OCI-LY3 (cell line): ENCODE data around the gene SULT1A1.
"Not testable (repeated sequence)": the region's sequence is repeated elsewhere in the genome, so short reads cannot be mapped to it uniquely, and the experiment has no call there.

Source experiments
- H2AFZ ChIP-seq: fragments of 200-600, 300-600 bp; shearing (Covaris generic); 2 replicates; pipeline ENCODE4 v1.6.0; 2014; ENCODE audit warnings: antibody characterized with exemption, low read depth, low read length
- H3K27ac ChIP-seq: fragments of 200-600, 300-600 bp; sonication (generic); 2 replicates; pipeline ENCODE4 v1.5.1; 2014; ENCODE audit warnings: mild to moderate bottlenecking, low read length, moderate library complexity, mixed read lengths
- H3K27me3 ChIP-seq: fragments of 200-600, 300-600 bp; sonication (generic); 2 replicates; pipeline ENCODE4 v1.6.1; 2014; ENCODE audit warnings: low read depth, low read length, mixed read lengths
- H3K36me3 ChIP-seq: fragments of 200-600, 300-600 bp; sonication (generic); replicated peaks from 2 replicates; pipeline ENCODE3; 2014; ENCODE audit warnings: low read depth, low read length, mixed read lengths
- H3K4me1 ChIP-seq: fragments of 300-600, 200-600 bp; sonication (generic); 2 replicates; pipeline ENCODE4 v1.6.1; 2014; ENCODE audit warnings: low read length, mixed read lengths
- H3K4me2 ChIP-seq: fragments of 200-600, 300-600 bp; sonication (generic); 2 replicates; pipeline ENCODE4 v1.6.1; 2014; ENCODE audit warnings: low read length, mixed read lengths
- H3K4me3 ChIP-seq: fragments of 300-600, 200-600 bp; sonication (generic); 2 replicates; pipeline ENCODE4 v1.5.1; 2014; ENCODE audit warnings: antibody characterized with exemption, mild to moderate bottlenecking, low read length, moderate library complexity
- H3K79me2 ChIP-seq: fragments of 300-600, 200-600 bp; shearing (Covaris generic); 2 replicates; pipeline ENCODE4 v1.6.1; 2014; ENCODE audit warnings: mild to moderate bottlenecking, low read length, mixed read lengths
- H3K9ac ChIP-seq: fragments of 300-600, 200-600 bp; shearing (Covaris generic); 2 replicates; pipeline ENCODE4 v1.6.0; 2014; ENCODE audit warnings: mild to moderate bottlenecking, low read length, moderate library complexity
- H3K9me3 ChIP-seq: fragments of 200-600, 300-600 bp; shearing (Covaris generic); 2 replicates; pipeline ENCODE4 v1.6.1; 2014; ENCODE audit warnings: low read length, mixed read lengths; ENCODE audit not compliant: insufficient read depth
- H4K20me1 ChIP-seq: fragments of 200-600, 300-600 bp; sonication (generic); 2 replicates; pipeline ENCODE4 v1.6.1; 2016; ENCODE audit warnings: low read length, mixed read lengths; ENCODE audit not compliant: insufficient read depth
- CTCF ChIP-seq: fragments of 200-600, 300-600 bp; sonication (generic); IDR thresholded peaks from 2 replicates; pipeline ENCODE4 v1.5.1; 2014; ENCODE audit warnings: antibody characterized with exemption, low read length, low read depth
- EZH2phosphoT487 ChIP-seq: fragments of 200-600 bp; shearing (Covaris generic); IDR thresholded peaks from 2 replicates; pipeline ENCODE4 v1.6.1; 2018; ENCODE audit warnings: antibody characterized with exemption, mixed run types, low read depth

The SULT1A1 gene

GRCh38 chr16:28610595-28611191, 849 bp upstream of the SULT1A1 start:
- TF ChIP-seq CTCF = no peak
- TF ChIP-seq EZH2phosphoT487 = no peak
- Histone ChIP-seq H3K9me3 (no peaks in the 10 kb centered on the region), H2AFZ (no peak overlapping the region), H3K27ac (no peak overlapping the region), H3K4me1 (no peaks in the 10 kb centered on the region), H3K36me3 (no peaks in the 10 kb centered on the region), H3K4me3 (no peak overlapping the region), H3K27me3 (no peaks in the 10 kb centered on the region), H3K79me2 (no peaks in the 10 kb centered on the region), H3K9ac (no peak overlapping the region), H3K4me2 (no peak overlapping the region), H4K20me1 (no peaks in the 10 kb centered on the region)

DNA sequence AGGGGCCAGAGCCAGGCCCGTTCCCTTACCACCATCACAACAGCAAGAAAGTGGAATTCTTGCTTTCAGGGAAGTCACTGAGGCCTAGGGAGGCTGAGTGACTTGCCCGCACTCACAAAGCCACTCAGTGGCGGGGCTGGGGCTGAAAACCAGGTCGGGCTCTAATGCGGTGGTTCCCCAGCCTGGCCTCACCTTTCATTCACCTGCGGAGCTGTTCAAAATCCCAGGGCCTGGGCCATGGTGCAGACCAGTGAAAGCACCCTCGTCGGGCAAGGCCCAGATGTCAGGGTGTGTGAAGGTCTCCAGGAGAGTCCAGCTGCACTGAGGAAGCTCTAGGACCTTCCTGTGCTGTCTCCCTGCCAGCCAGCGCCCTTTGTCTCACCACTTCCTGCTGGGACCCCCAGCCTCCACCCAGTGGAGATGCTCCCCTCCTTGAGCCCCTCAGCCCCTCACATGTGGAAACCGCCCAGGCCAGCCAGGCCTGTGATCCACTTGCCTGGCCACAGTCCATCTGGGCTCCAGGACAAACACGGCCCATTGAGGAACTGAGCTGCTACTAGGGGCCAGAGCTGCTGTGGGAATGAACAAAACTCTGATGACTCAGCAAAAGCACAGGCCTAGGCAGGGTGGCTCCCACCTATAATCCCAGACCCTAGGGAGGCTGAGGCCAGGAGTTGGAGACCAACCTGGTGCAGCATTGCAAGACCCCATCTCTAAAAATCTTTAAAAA, 812 bp downstream of the SULT1A1 start:
- not testable (repeated sequence) for H4K20me1 ChIP-seq, H3K79me2 ChIP-seq, H3K36me3 ChIP-seq, H3K27ac ChIP-seq, H3K4me2 ChIP-seq, H3K9me3 ChIP-seq, H3K9ac ChIP-seq, H3K27me3 ChIP-seq, H3K4me1 ChIP-seq, H2AFZ ChIP-seq, H3K4me3 ChIP-seq

DNA sequence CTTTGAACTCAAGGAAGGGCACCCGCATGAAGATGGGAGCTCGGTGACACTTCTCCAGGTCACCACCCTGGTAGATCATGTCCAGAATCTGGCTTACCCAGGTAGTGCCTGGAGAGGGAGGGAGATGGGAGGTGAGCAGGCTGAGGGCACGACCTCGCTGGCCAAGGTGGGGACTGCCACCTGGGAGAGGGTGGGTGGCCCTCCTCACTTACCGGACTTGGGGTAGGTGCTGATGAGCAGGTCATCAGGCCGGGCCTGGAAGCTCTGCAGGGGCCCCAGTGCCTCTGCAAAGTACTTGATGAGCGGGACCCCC, 1.4 kb downstream of the SULT1A1 start:
- H3K9ac ChIP-seq, H3K4me3 ChIP-seq, H3K79me2 ChIP-seq, H3K4me2 ChIP-seq, H3K36me3 ChIP-seq, H3K9me3 ChIP-seq, H4K20me1 ChIP-seq, H3K27ac ChIP-seq, H3K4me1 ChIP-seq, H3K27me3 ChIP-seq, H2AFZ ChIP-seq: not testable (repeated sequence)

DNA sequence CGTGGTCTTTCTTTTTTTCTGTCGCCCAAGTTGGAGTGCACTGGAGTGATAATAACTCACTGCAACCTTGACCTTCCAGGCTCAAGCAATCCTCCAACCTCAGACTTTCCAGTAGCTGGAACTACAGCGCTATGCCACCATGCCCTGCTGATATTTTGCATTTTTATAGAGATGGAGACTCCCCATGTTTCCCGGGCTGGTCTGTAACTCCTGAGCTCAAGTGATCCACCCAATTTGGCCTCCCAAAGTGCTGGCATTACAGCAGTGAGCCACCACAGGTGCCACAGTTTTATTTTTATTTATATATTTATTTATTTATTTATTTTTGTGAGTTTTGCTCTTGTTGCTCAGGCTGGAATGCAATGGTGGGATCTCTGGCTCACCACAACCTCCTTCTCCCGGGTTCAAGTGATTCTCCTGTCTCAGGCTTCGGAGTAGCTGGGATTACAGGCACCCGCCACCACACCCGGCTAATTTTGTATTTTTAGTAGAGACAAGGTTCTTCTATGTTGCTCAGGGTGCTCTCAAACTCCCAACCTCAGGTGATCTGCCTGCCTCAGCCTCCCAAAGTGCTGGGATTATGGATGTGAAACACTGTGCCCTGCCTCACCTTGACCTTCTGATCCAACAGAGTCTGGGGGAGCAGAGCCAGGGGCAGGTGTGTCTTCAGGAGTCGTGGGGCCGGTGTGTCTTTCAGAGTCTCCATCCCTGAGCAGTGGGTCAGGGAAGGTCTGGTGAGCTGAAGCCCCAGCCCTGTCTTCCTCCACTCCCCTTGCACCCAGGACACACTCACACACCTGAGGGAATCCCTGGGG, 2.0 kb downstream of the SULT1A1 start:
- not testable (repeated sequence) for H3K4me3 ChIP-seq, H3K9me3 ChIP-seq, H3K27me3 ChIP-seq, H3K79me2 ChIP-seq, H3K36me3 ChIP-seq, H4K20me1 ChIP-seq, H3K4me2 ChIP-seq, H2AFZ ChIP-seq, H3K27ac ChIP-seq, H3K9ac ChIP-seq, H3K4me1 ChIP-seq

- TF ChIP-seq EZH2phosphoT487 (no peak), CTCF (no peak)
- Histone ChIP-seq H3K4me1 (no peaks in the 10 kb centered on the region), H3K4me2 (no peak overlapping the region), H2AFZ (no peak overlapping the region), H3K27me3 (no peaks in the 10 kb centered on the region), H4K20me1 (no peaks in the 10 kb centered on the region), H3K79me2 (no peaks in the 10 kb centered on the region), H3K9ac (no peak overlapping the region), H3K27ac (no peak overlapping the region), H3K4me3 (no peak overlapping the region), H3K36me3 (no peaks in the 10 kb centered on the region), H3K9me3 (no peaks in the 10 kb centered on the region)
These were observed 2.7 kb downstream of the SULT1A1 start for GRCh38 chr16:28607116-28607623.
